ENCODE results near the gene SGMS1.
"Not testable (repeated sequence)": the region's sequence is repeated elsewhere in the genome, so short reads cannot be mapped to it uniquely, and the experiment has no call there.

DNA sequence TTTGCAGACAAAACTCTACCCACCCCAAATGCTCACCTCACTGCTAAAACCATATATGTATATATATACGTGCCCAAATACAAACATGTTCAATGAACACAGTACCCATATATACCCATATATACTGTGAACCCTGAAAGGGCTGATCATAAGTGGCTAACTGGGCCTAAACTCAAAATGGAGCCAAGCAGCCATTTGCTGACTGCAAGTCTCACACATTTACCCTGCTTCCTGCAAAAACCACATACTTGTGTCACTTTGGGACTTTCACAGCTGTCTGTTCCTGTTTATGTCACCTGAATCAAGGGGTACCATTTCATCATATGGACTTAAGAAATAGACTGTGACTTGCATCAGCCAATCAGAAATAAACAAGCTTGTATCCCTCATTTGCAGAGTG, 48.4 kb upstream of the SGMS1 start:
- TF ChIP-seq POLR2A (IDR thresholded peaks at IDR 0.05; ENCODE audit: low read length); GATA1 (IDR thresholded peaks at IDR 0.05; ENCODE audit: low read depth, low read length): not testable (repeated sequence)
